SU-DHL-6 (cell line): Measurements from ENCODE around the gene ZNF609.
A peak's percentile ranks its signal among the peaks of the same experiment; 100 is the strongest.

Source experiments
- CTCF ChIP-seq: fragments of 200-600 bp; sonication (generic); IDR thresholded peaks from one replicate; pipeline ENCODE4 v1.5.1; 2017; ENCODE audit warnings: antibody characterized with exemption, mild to moderate bottlenecking, low read length, moderate library complexity; ENCODE audit not compliant: insufficient read depth, poor library complexity, severe bottlenecking
- EZH2phosphoT487 ChIP-seq: fragments of 200-600 bp; sonication (generic), shearing (Covaris generic); conservative IDR thresholded peaks from 2 replicates; pipeline ENCODE4 v1.6.1; 2018; ENCODE audit warnings: mild to moderate bottlenecking, antibody characterized with exemption, low read length, moderate library complexity, mixed read lengths

GRCh38 chr15:64653757-64654156 lies 193.4 kb downstream of the ZNF609 start:
- TF ChIP-seq CTCF (peak; percentile 21), EZH2phosphoT487 (no peak)
